SK-N-SH (cell line): ENCODE results near the gene NPAT. TPM values are rescaled to one million over a fixed set of nuclear protein-coding genes. Genes with fewer than 3 reads are reported as not detected.
A peak's percentile ranks its signal among the peaks of the same experiment; 100 is the strongest.

Experiments used
- CTCF ChIA-PET: fragments of 300-600, 350-600 bp; formaldehyde crosslinking; extraction: SDS; loops from one replicate; lab custom pipeline; 2021; lab: Yijun Ruan, JAX
- POLR2A ChIA-PET: fragments of 350-600 bp; sonication (Branson Sonifier 250); formaldehyde crosslinking; extraction: SDS; loops from one replicate; lab custom pipeline; 2020; ENCODE audit warnings: antibody characterized with exemption, inconsistent platforms; lab: Yijun Ruan, JAX
- DNase-seq: peaks from one replicate; pipeline ENCODE4 v3.0.0; 2012
- H2AFZ ChIP-seq: fragments of 200-600 bp; sonication (generic); 2 replicates; pipeline ENCODE4 v1.8.1; 2016; ENCODE audit warnings: antibody characterized with exemption, mild to moderate bottlenecking, low read depth
- H3F3A ChIP-seq: fragments of 200-600 bp; sonication (generic); replicated peaks from 2 replicates; pipeline ENCODE3; 2016; ENCODE audit warnings: antibody characterized with exemption, mild to moderate bottlenecking; ENCODE audit not compliant: insufficient read depth
- H3K27ac ChIP-seq, 2 experiments: fragments of 200-500 bp in 1 of 2; fragments of 200-600 bp in 1 of 2; sonication (Bioruptor generic) in 1 of 2; sonication (generic), shearing (Covaris generic) in 1 of 2; 2 replicates each; pipeline versions ENCODE4 v1.5.1 to v1.6.1; 2014 to 2016; ENCODE audit warnings: low read depth in 2 of 2, inconsistent platforms in 1 of 2, low read length in 1 of 2, mild to moderate bottlenecking in 1 of 2, mixed read lengths in 1 of 2
- H3K27me3 ChIP-seq: fragments of 200-600 bp; sonication (generic), shearing (Covaris generic); 2 replicates; pipeline ENCODE4 v1.6.1; 2016; ENCODE audit warnings: mixed run types; ENCODE audit not compliant: insufficient read depth
- H3K36me3 ChIP-seq, 2 experiments: fragments of 200-500 bp in 1 of 2; fragments of 200-600 bp in 1 of 2; sonication (Bioruptor generic) in 1 of 2; sonication (generic) in 1 of 2; replicated peaks in 1 of 2; 2 replicates each; pipeline versions ENCODE3 to v1.5.1; 2014 to 2016; ENCODE audit warnings: low read length in 1 of 2, mild to moderate bottlenecking in 1 of 2; ENCODE audit not compliant: insufficient read depth in 2 of 2, control insufficient read depth in 1 of 2
- H3K4me1 ChIP-seq, 2 experiments: fragments of 200-500 bp in 1 of 2; fragments of 200-600 bp in 1 of 2; sonication (Bioruptor generic) in 1 of 2; sonication (generic), shearing (Covaris generic) in 1 of 2; 2 replicates each; pipeline versions ENCODE4 v1.5.1 to v1.6.1; 2014 to 2016; ENCODE audit warnings: low read depth in 1 of 2, low read length in 1 of 2, mixed run types in 1 of 2; ENCODE audit not compliant: insufficient read depth in 2 of 2, control insufficient read depth in 1 of 2
- H3K4me2 ChIP-seq: fragments of 200-600 bp; sonication (generic), shearing (Covaris generic); 2 replicates; pipeline ENCODE4 v1.6.1; 2017; ENCODE audit warnings: mixed run types
- H3K4me3 ChIP-seq, 2 experiments: fragments of 200-500 bp in 1 of 2; fragments of 200-600 bp in 1 of 2; sonication (Bioruptor generic) in 1 of 2; sonication (generic), shearing (Covaris generic) in 1 of 2; 2 replicates each; pipeline versions ENCODE4 v1.5.1 to v1.8.1; 2014 to 2016; ENCODE audit warnings: low read depth in 2 of 2, inconsistent platforms in 1 of 2, low read length in 1 of 2, mild to moderate bottlenecking in 1 of 2, mixed read lengths in 1 of 2, moderate library complexity in 1 of 2
- H3K79me2 ChIP-seq: fragments of 200-600 bp; sonication (generic); 2 replicates; pipeline ENCODE4 v1.8.1; 2017; ENCODE audit warnings: mild to moderate bottlenecking; ENCODE audit not compliant: insufficient read depth
- H3K9ac ChIP-seq: fragments of 200-600 bp; sonication (generic); 2 replicates; pipeline ENCODE4 v1.6.1; 2017; ENCODE audit warnings: mixed run types
- H3K9me2 ChIP-seq: fragments of 200-600 bp; sonication (generic); 2 replicates; pipeline ENCODE4 v1.6.1; 2017; ENCODE audit warnings: mixed run types
- H3K9me3 ChIP-seq: fragments of 200-600 bp; sonication (generic); 2 replicates; pipeline ENCODE4 v1.6.1; 2017; ENCODE audit warnings: mixed run types, mild to moderate bottlenecking, moderate library complexity
- H4K20me1 ChIP-seq: fragments of 200-600 bp; sonication (generic); 2 replicates; pipeline ENCODE4 v1.6.1; 2017; ENCODE audit warnings: mild to moderate bottlenecking, mixed run types; ENCODE audit not compliant: insufficient read depth
- ELF1 ChIP-seq: IDR thresholded peaks from 2 replicates; pipeline ENCODE4 v1.4.0; 2012
- EP300 ChIP-seq, 2 experiments: IDR thresholded peaks; 2 replicates each; pipeline versions ENCODE4 v1.4.0 to v1.6.1; 2012; ENCODE audit warnings: borderline replicate concordance in 1 of 2, low read depth in 1 of 2, low read length in 1 of 2
- EZH2phosphoT487 ChIP-seq: fragments of 200-600 bp; sonication (generic); IDR thresholded peaks from 2 replicates; pipeline ENCODE4 v1.6.1; 2017; ENCODE audit warnings: low read depth, mixed run types, mild to moderate bottlenecking, antibody characterized with exemption, moderate library complexity, borderline replicate concordance
- FOXJ3 ChIP-seq: sonication (generic); formaldehyde crosslinking; IDR thresholded peaks from 2 replicates; pipeline ENCODE4 v1.5.1; 2020; ENCODE audit warnings: mild to moderate bottlenecking, missing genetic modification reagents
- FOXM1 ChIP-seq: IDR thresholded peaks from 2 replicates; pipeline ENCODE4 v1.4.0; 2012; ENCODE audit warnings: low read depth, mild to moderate bottlenecking
- GABPA ChIP-seq: IDR thresholded peaks from 2 replicates; pipeline ENCODE4 v1.4.0; 2012; ENCODE audit warnings: low read depth, mild to moderate bottlenecking
- GATA2 ChIP-seq: sonication (generic); formaldehyde crosslinking; IDR thresholded peaks from 2 replicates; pipeline ENCODE4 v1.5.0; 2020; ENCODE audit warnings: mild to moderate bottlenecking, missing genetic modification reagents
- MEF2A ChIP-seq: IDR thresholded peaks from 2 replicates; pipeline ENCODE4 v1.4.0; 2012; ENCODE audit warnings: low read depth, borderline replicate concordance
- MXI1 ChIP-seq: IDR thresholded peaks from 2 replicates; pipeline ENCODE4 v1.6.1; 2012; ENCODE audit warnings: mild to moderate bottlenecking, low read depth, low read length, improper control_type of control experiment
- NFIC ChIP-seq: IDR thresholded peaks from 2 replicates; pipeline ENCODE4 v1.4.0; 2012; ENCODE audit warnings: borderline replicate concordance
- NRF1 ChIP-seq: IDR thresholded peaks from 2 replicates; pipeline ENCODE4 v1.6.1; 2012; ENCODE audit warnings: low read depth, mild to moderate bottlenecking, low read length
- PBX3 ChIP-seq: IDR thresholded peaks from 2 replicates; pipeline ENCODE4; 2012
- RAD21 ChIP-seq: IDR thresholded peaks from 2 replicates; pipeline ENCODE4 v1.6.1; 2012; ENCODE audit warnings: mild to moderate bottlenecking, low read length
- RFX5 ChIP-seq: IDR thresholded peaks from 2 replicates; pipeline ENCODE4 v1.6.1; 2012; ENCODE audit warnings: mild to moderate bottlenecking, improper control_type of control experiment, low read length
- SIN3A ChIP-seq: IDR thresholded peaks from 2 replicates; pipeline ENCODE4 v1.6.1; 2012; ENCODE audit warnings: low read depth, mild to moderate bottlenecking, low read length, moderate library complexity, borderline replicate concordance
- TAF1 ChIP-seq: IDR thresholded peaks from 2 replicates; pipeline ENCODE4 v1.6.1; 2012; ENCODE audit warnings: low read depth, mild to moderate bottlenecking, low read length, moderate library complexity, borderline replicate concordance
- TCF12 ChIP-seq: IDR thresholded peaks from 2 replicates; pipeline ENCODE4 v1.4.0; 2012
- YY1 ChIP-seq: IDR thresholded peaks from 2 replicates; pipeline ENCODE4 v1.4.0; 2012; ENCODE audit warnings: low read depth, mild to moderate bottlenecking
- whole genome bisulfite sequencing: methylation state at CpG from one replicate; pipeline ENCODE4 v1.1.6; 2017; ENCODE audit warnings: low lambda C conversion rate; 5-methylcytosine and 5-hydroxymethylcytosine counted together
- polyA plus RNA-seq, 3 experiments: library from polyadenylated mRNA; depleted of rRNA; stranded (reverse); fragments of >200 nt; gene quantifications; 2 replicates each; pipeline ENCODE4 v1.2.3, GENCODE V29; 2012
- TF ChIP-seq, protein P1 (sequence below): fragments of 200-600 bp; sonication (generic); IDR thresholded peaks from 2 replicates; pipeline ENCODE4 v1.6.1; 2017; ENCODE audit warnings: antibody characterized with exemption, mild to moderate bottlenecking, moderate library complexity
- TF ChIP-seq, protein P2 (sequence below): IDR thresholded peaks from 2 replicates; pipeline ENCODE4 v1.4.0; 2012; ENCODE audit warnings: low read depth, borderline replicate concordance
- TF ChIP-seq, protein P3 (sequence below): fragments of 150-350 bp; IDR thresholded peaks from 2 replicates; pipeline ENCODE4 v1.6.1; 2017; ENCODE audit warnings: antibody characterized with exemption, low read length, low read depth, borderline replicate concordance
- TF ChIP-seq, protein P4 (sequence below): fragments of 150-350 bp; IDR thresholded peaks from 2 replicates; pipeline ENCODE4 v1.6.1; 2016; ENCODE audit warnings: mild to moderate bottlenecking, low read depth, low read length

NPAT gene
- polyA plus RNA-seq, 1 of the 3 experiments (the other 2 are of a cell fraction): 2.1 TPM

GRCh38 chr11:108222574-108223347, at the start of gene NPAT, which contains the start of gene ATM (continued):
- TF ChIP-seq, protein P1, sequence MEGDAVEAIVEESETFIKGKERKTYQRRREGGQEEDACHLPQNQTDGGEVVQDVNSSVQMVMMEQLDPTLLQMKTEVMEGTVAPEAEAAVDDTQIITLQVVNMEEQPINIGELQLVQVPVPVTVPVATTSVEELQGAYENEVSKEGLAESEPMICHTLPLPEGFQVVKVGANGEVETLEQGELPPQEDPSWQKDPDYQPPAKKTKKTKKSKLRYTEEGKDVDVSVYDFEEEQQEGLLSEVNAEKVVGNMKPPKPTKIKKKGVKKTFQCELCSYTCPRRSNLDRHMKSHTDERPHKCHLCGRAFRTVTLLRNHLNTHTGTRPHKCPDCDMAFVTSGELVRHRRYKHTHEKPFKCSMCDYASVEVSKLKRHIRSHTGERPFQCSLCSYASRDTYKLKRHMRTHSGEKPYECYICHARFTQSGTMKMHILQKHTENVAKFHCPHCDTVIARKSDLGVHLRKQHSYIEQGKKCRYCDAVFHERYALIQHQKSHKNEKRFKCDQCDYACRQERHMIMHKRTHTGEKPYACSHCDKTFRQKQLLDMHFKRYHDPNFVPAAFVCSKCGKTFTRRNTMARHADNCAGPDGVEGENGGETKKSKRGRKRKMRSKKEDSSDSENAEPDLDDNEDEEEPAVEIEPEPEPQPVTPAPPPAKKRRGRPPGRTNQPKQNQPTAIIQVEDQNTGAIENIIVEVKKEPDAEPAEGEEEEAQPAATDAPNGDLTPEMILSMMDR: peak; percentile 76
- TF ChIP-seq EP300 (IDR thresholded peaks at IDR 0.05; ENCODE audit: borderline replicate concordance in 1 of 2, low read depth in 1 of 2, low read length in 1 of 2): no peak
- TF ChIP-seq PBX3: 0 out of 2 replicates have a peak, but pooled peaks have one; percentile 25
- TF ChIP-seq, protein P2, sequence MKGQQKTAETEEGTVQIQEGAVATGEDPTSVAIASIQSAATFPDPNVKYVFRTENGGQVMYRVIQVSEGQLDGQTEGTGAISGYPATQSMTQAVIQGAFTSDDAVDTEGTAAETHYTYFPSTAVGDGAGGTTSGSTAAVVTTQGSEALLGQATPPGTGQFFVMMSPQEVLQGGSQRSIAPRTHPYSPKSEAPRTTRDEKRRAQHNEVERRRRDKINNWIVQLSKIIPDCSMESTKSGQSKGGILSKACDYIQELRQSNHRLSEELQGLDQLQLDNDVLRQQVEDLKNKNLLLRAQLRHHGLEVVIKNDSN: peak; percentile 67; the same call in 1 of the 2 replicates
- TF ChIP-seq NRF1: peak; percentile 88
- TF ChIP-seq TCF12: no peak
- no peak for TF ChIP-seq FOXM1
- peak; percentile 36; the same call in 1 of the 2 replicates for TF ChIP-seq RFX5
- TF ChIP-seq MEF2A: no peak
- peak; percentile 77; the same call in 1 of the 2 replicates for TF ChIP-seq YY1
- peak; percentile 83 for TF ChIP-seq TAF1
- no peak for TF ChIP-seq NFIC
- TF ChIP-seq, all 33 proteins: peak for 19

DNA sequence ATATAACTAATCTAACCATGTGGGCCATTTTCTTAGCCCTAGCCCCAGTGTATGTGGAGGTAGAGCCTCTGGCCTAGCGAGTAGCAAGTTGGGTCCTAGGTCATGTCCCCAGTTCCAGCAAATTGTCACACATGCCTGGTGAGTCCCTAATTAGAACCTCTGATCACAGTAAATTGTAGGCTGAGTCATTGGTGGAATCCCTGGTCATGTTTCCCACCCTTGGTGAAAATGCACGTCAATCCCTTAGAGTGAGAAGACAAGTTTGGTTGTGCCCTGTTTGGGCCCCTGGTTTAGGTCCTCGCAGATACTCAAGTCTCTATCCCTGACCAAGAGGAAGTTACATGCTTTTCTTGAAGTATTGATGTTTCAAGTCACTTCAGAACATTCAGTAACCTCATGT, 47.1 kb upstream of the NPAT start:
- Histone ChIP-seq H3K4me1 (no peaks in the 10 kb centered on the region), H3K4me2 (no peak overlapping the region), H3K36me3 (peaks cover 36 to 48% of the 10 kb centered on the region in 2 experiments), H3K9me3 (no peaks in the 10 kb centered on the region), H4K20me1 (no peaks in the 10 kb centered on the region), H2AFZ (no peak overlapping the region), H3K27me3 (no peaks in the 10 kb centered on the region), H3K79me2 (no peaks in the 10 kb centered on the region), H3K27ac (no peak overlapping the region; a peak in 1 of 4 replicates), H3F3A (peaks cover 2% of the 10 kb centered on the region), H3K9ac (no peak overlapping the region), H3K4me3 (no peak overlapping the region), H3K9me2 (no peaks in the 10 kb centered on the region)
- ChIA-PET CTCF (no interaction called here), POLR2A (no interaction called here)
- DNase-seq: no peak
- 100% methylated on average over 3 of the region's 3 CpGs for WGBS
- TF ChIP-seq TAF1 (no peak), FOXM1 (no peak), TCF12 (no peak), MEF2A (no peak), SIN3A (no peak), EZH2phosphoT487 (no peak), GATA2 (CRISPR knock-in tag) (no peak), MXI1 (no peak), RFX5 (no peak), EP300 (IDR thresholded peaks at IDR 0.05; ENCODE audit: borderline replicate concordance in 1 of 2, low read depth in 1 of 2, low read length in 1 of 2) (no peak), ELF1 (no peak), RAD21 (no peak), GABPA (no peak), FOXJ3 (CRISPR knock-in tag) (no peak)
- TF ChIP-seq, protein P3, sequence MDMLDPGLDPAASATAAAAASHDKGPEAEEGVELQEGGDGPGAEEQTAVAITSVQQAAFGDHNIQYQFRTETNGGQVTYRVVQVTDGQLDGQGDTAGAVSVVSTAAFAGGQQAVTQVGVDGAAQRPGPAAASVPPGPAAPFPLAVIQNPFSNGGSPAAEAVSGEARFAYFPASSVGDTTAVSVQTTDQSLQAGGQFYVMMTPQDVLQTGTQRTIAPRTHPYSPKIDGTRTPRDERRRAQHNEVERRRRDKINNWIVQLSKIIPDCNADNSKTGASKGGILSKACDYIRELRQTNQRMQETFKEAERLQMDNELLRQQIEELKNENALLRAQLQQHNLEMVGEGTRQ: no peak
- TF ChIP-seq, protein P1: no peak
- TF ChIP-seq, protein P4, sequence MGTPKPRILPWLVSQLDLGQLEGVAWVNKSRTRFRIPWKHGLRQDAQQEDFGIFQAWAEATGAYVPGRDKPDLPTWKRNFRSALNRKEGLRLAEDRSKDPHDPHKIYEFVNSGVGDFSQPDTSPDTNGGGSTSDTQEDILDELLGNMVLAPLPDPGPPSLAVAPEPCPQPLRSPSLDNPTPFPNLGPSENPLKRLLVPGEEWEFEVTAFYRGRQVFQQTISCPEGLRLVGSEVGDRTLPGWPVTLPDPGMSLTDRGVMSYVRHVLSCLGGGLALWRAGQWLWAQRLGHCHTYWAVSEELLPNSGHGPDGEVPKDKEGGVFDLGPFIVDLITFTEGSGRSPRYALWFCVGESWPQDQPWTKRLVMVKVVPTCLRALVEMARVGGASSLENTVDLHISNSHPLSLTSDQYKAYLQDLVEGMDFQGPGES: no peak
